GM21619 (cell line): ENCODE results near the gene KLHDC8A.

Source experiments
- ATAC-seq: cut with Tn5 transposase; IDR thresholded peaks from one replicate; pipeline ENCODE4 v1.9.1; 2021; ENCODE audit not compliant: unreplicated experiment

KLHDC8A gene

GRCh38 chr1:205345761-205346160 lies 11.0 kb downstream of the KLHDC8A start:
- ATAC-seq: no peak

DNA sequence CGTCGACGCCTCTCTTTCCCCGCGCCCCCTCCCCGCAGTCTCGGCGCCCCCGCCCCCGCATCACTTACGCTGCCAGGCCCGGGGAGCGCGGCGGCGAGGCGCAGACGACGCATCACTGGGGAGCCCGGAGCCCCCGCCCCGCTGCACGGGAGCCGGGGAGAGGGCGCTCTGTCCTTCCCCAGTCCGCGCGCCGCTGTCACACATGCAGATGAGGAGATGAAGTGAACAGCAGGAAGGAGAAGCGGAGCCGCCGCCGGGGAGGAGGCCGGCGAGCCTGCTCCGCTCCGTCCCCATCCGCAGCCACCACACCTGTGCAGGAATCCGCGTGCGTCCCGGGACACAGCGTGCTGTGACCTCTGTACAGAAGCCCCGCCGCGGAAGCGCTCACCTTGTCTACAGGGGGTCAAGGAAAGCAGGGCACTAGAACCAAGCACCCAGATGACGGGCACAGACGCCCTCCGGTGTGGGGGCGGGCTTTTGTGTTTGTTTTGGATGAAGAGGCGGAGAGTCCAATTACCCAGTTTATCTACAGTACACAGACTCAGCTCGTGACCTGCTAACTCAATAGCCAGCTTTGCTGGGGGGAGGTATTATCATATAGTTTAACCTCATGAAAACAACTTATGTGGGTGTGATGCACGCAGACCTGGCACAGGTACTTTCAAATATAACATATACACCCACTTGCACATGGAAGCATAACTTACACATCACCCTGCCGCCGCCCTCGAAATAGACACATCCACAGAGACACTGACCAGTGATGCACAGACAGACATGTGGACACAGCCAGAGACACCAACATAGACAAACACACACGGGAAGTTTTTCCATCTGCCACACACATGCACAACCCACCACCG lies 12.4 kb downstream of the KLHDC8A start:
- ATAC-seq: no peak

- no peak for ATAC-seq
These were observed 13.2 kb downstream of the KLHDC8A start for GRCh38 chr1:205343431-205344065.

GRCh38 chr1:205342986-205343385 lies 13.7 kb downstream of the KLHDC8A start:
- ATAC-seq: no peak

DNA sequence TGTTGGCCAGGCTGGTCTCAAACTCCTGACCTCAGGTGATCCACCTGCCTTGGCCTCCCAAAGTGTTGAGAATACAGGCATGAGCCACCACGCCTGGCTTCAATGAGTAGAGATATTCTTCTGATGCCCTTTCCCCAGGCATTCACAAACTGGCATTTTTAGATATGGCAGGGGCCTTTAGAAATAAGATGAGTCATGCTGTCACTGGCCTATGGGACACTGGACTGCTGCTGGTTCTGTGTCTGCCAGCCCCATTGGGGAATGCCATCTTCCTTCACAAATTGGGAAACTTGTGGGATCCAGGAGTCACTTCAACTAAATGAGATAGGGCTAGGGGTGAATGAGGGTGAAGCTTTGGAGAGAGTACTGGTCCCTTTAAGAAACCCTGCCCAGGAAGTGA lies 16.0 kb downstream of the KLHDC8A start:
- no peak for ATAC-seq

- peak; percentile 76 for ATAC-seq
These were observed 17.0 kb downstream of the KLHDC8A start for GRCh38 chr1:205339717-205340116.

DNA sequence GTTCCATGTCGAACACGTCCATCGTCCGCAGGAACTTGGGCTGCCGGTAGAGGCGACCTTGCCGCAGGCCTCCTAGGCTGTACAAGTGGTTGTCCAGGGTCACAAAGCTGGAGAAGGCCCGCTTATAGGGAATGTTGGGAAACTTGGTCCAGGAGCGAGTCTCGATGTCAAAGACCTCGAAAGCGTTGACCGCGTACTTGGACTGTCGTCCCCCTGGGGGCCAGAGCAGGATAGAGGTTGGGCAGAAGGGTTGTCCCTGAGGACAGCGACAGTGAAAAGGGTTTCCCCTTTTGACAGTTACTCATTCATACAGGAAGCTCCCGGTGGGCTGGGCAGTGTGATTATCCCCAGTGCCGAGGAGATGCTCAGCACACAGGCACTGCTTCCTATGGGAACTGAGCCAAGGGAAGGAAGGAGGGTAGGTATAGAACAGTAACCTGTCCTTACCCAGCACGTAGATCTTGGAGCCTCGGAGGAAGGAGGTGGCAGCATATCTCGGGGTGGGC lies 17.5 kb downstream of the KLHDC8A start:
- ATAC-seq: no peak

- no peak for ATAC-seq
These were observed 18.7 kb downstream of the KLHDC8A start for GRCh38 chr1:205338011-205338410.

GRCh38 chr1:205337481-205337880 lies 19.2 kb downstream of the KLHDC8A start:
- no peak for ATAC-seq

DNA sequence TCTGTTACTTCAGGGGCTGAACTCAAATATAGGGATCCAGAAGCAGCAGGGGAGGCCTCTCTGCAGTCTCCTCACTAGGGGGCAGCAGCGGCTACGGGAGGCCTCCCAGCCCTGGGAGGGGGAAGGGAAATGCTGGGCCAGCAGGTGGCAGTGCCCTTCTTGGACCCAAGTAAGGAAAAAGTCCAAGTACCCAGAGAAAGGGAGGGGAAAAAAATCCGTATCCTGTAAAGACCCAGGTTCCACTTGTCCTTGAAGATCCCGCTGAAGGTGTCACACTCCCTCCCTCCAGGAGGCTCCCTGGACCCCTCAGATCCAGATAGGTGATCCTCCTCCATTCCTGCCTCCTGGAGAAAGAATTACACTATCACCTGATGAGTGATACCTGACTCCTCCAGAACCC lies 21.0 kb downstream of the KLHDC8A start:
- no peak for ATAC-seq

GRCh38 chr1:205332015-205332791 lies 24.5 kb downstream of the KLHDC8A start:
- ATAC-seq: no peak

DNA sequence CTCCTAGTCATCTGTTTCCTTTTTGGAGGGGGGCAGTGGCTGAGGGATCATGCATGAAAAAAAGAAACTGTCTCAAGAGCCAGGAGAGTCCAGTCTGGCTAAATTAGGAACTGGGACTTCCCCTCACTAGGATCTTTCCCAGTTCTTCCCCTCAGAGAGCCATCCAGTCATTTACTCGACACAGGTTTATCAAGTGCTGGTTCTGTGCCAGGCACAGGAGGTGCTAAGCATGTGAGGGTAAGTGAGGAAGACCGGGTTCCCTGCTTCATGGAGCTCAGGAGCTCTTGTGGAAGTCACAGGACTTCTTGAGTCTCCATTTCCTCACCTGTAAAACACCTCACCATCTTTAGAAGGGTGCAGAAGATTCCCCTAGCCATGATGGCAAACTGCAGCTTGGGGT lies 26.6 kb downstream of the KLHDC8A start:
- no peak for ATAC-seq

- no peak for ATAC-seq
These were observed 27.0 kb downstream of the KLHDC8A start for GRCh38 chr1:205329719-205330118.

DNA sequence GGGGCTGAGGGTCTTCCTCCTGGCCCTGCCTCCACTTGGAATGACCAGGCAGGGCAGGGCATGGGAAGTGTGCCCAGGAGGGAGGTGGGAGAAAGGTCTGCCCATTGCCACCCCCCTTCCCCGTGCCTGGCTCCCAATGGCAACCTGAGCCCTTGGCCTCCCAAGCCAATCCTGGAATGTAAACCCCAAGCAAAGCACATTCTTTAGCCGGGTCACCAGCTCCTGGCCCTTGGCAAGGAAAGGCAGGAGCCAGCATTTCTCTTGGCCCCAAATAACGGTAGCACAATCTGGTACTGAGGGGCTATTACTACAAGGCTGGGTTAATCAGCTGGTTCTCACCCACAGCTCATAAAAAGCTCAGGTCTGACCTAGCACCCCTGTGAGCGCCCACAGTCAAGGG lies 28.2 kb downstream of the KLHDC8A start:
- no peak for ATAC-seq

DNA sequence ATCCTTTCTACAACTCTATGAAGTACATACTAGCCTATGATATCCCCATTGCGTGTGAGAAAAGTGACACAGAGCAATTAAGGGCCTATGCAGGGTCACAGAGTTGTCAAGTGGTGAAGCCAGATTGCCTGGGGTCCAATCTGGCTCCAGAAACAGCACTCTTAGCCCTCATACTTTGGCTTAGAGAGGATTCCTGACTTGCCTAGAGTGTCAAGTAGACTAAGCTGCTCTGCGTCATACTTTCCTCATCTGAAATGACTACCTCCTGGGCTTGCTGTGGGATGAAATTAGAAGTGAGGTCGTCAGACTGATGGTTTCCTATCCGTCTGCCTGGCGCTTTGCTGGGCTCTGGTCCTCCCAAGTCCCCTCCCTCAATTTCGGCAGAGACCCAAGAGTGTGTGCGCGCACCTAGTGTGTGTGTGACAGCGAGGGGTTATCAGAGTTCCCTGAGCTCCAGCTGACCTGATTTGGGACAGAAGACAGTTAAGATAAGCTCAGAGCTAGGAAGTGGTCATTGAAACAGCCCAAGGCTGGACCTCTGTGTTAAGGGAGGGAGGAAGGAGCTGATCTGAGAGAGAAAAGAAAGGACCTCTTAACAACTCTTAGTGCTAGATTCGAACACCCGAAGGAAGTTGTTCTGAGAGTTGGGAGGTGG lies 29.8 kb downstream of the KLHDC8A start:
- ATAC-seq: no peak

- ATAC-seq: no peak
These were observed 31.3 kb downstream of the KLHDC8A start for GRCh38 chr1:205325334-205325884.

DNA sequence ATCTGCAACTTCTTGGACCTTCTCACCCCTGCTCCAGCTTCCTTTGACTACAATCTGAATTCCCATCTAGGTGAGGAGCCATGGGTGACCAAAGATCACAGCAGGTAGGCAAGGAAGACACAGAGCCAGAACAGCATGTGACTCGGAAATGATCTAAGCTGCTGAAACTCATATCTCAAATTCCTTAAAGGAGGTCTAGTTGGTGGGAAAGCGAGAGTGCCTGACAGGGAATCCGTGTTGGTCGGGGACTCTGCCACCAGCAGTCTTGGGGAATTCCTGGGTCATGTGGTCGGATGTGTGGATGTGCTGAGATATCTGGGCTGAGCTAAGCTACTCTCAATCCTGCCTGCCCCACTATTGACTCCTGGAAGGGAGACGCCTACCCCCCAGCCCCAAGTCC lies 31.9 kb downstream of the KLHDC8A start:
- ATAC-seq: no peak

- no peak for ATAC-seq
These were observed 32.9 kb downstream of the KLHDC8A start for GRCh38 chr1:205323794-205324193.

DNA sequence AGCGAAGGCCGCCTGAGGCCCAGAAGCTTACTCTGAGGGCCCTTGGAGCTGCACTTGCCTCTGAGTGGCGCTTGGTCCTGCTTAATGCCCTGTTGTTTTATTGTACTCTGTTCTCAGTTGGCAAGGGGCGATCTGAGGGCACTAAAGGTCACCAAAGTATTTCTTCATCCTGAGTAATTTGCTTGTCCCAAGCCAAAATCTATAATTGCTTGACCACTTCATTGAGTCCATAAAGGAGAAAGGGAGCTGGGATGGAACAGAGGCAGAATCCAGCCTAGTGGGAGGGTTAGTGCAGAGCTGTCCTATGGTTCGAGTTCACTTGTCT lies 34.8 kb downstream of the KLHDC8A start:
- no peak for ATAC-seq

- no peak for ATAC-seq
These were observed 35.4 kb downstream of the KLHDC8A start, which contains the start of gene NUAK2 for GRCh38 chr1:205321162-205321958. TSS of gene NUAK2 (minus strand) at chr1:205321745. CDS start at chr1:205321628, 117 bp downstream.
